GM21717 (cell line): ENCODE data around the gene COL10A1.
A peak's percentile ranks its signal among the peaks of the same experiment; 100 is the strongest.

Source experiments
- ATAC-seq: cut with Tn5 transposase; IDR thresholded peaks from one replicate; pipeline ENCODE4 v1.9.1; 2021; ENCODE audit warnings: mild to moderate bottlenecking, moderate library complexity; ENCODE audit not compliant: unreplicated experiment

COL10A1 gene

GRCh38 chr6:116126032-116126431 is at the start of gene COL10A1:
Gene COL10A1, minus strand, starts transcription at chr6:116126132. Its CDS starts 640 bp downstream, at chr6:116125492.
- no peak for ATAC-seq

DNA sequence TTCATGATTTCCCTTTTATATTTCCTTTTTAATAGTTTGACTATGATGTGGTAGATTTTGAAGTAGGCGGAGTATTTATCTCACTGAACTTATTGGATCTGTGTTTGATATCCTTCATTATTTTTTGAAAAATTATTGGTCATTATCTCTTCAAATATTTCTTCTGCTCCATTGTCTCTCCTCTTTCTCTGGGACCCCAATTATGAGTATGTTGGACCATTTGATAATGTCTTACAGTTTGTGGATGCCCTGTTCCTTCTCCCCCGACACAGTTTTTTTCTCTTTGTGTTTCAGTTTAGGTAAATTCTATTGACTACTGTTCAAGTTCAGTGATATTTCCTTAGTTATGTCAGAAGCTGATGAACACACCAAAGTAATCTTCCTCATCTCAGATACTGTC is 49.4 kb upstream of the COL10A1 start:
- ATAC-seq: no peak

DNA sequence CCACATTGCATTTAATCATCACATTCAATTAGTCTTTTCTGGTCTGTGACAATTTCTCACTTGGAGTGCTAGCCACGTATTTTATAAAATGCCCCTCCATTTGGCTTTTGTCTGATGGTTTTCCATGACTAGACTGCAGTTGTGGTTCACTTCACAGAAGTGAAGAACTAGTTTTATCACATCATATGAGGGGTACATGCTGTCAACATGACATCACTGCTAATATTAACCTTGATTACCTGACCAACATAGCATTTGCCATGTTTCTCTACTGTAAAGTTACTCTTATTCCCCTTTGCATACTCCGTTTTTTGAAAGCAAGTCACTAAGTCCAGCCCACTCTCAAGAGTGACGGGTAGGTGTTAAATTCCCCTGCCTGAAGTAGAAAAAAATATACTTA is 48.0 kb upstream of the COL10A1 start:
- no peak for ATAC-seq

DNA sequence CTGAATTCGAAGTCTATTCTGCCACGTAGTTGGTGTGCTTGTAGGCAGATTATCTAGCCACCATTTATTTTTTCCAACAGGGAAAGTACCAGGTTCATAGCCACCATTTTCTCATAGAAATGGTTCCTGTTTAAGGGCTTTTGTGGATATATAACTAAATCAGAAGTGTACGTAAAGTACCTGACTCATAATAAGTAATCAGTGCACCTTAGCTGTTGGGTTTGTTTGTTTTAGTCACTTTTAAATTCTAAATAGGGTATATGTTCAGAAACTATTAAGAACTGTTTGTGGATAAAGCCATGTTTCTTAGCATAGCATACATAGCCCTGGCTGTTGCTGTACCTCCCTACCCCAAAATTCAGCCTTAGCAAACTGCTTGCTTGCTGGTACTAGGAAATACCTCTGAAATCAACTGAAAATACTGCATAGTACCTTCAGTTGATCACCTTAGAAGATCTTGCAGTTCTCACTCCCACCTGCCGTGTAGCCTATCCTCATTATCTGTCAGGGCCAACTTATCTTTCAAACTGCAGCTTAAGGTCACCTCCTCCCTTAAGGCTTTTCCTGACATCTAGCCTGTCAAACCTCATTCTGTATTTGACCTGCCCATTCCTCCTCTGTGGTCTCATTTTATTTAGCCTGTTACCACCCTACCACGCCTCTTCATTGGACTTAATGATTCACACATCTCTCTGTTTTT is 44.6 kb upstream of the COL10A1 start:
- no peak for ATAC-seq

GRCh38 chr6:116169880-116170279 is 43.9 kb upstream of the COL10A1 start:
- ATAC-seq: no peak

- no peak for ATAC-seq
Measured at GRCh38 chr6:116168148-116168547, 42.2 kb upstream of the COL10A1 start.

GRCh38 chr6:116166369-116166768 is 40.4 kb upstream of the COL10A1 start:
- ATAC-seq: no peak

DNA sequence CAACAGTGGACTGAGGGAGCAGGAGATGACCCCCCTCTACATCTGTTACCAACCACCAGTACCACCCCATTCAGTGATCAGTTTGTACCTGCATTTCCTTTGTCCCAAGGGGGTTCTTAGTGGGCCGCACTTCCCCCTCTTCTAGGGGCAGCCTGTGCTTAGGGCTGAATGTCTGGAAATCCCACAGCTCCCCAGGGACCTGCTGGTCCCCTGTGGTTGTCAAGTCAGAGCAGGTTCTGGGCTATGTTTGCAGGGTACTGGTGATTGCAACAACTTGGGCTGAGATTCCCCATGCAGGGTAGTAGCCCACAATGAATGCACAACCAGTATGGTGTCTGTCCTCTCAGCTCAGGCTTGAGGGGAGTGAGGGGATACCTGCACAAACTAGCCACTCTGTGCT is 39.7 kb upstream of the COL10A1 start:
- ATAC-seq: peak; percentile 65

GRCh38 chr6:116159782-116160524 is 34.0 kb upstream of the COL10A1 start:
- no peak for ATAC-seq

GRCh38 chr6:116158641-116159040 is 32.7 kb upstream of the COL10A1 start:
- no peak for ATAC-seq

DNA sequence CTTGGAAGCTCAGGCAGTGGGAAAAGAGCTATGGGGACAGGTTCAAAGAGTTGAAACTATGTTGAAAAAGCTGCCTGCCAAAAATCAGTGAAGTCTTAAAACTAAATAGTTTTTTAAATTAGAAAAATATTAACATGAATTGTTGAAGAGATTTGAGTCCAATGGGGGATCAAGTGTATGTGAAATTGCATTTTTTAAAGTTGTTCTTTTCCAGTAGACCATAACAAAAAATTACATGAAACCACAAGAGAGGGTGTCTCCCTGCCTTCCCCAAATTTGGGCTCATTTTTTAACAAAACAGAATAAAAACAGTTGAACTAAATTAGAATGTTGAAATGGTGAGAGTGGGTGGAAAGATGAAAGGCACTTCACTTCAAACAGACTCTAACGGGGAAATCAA is 31.5 kb upstream of the COL10A1 start:
- ATAC-seq: no peak

DNA sequence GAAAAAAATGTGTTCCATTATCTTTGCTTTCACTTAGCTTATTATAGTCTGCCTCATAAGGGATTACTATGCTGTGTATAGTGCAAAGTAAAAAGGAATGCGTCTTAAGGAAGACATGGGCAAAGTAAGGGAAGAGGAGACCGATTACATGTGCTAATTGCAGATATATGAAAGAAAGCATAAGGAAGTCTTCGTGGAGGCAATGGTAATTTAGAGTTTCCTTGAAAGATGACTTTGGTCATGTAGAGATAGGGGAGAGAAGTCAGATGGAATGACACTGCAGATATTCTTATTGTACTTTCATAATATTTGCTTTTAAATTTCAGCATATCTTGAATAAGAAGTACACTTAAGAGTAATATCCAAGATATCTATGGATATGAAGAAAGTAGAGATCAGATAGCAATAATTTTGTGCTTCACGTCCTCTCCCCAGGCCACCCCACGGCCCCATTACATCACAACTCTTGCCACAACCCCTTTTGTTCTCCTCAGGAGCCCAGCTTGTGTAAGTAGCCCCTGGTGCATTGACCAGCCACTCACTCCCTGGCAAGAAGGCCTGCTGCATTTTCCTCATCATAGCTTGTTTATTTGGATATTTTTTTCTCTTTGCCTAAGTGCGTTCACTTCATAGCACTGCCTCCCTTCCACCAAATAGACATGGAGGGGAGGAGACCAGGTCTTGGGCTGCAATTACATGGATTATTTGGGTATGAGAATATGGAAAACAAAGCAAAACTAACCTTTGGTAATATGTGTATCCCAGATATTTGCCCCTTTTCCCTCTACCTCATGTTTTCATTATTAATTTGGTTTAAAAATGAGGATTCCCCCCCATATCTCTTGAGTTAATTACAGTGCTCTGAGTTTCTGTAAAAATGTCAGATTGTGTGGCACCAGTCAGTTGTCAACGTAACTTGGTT is 30.7 kb upstream of the COL10A1 start:
- no peak for ATAC-seq

DNA sequence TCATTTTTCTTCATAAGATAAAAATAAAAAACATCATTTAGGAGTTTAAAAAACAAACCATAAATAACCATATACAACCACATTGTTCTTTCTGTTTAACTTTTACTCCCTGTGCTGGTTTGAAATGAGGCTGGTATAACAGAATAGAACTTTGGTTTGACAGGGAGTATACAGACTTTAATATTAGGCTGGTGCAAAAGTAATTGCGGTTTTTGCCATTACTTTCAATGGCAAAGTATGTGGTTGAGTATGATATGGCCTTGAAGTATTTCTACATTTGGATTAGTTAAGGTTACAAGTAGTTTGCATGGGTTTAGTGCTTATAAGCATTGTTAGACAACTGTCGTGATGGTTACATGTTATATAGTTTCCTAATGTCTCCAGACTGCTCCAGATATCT is 29.0 kb upstream of the COL10A1 start:
- no peak for ATAC-seq

DNA sequence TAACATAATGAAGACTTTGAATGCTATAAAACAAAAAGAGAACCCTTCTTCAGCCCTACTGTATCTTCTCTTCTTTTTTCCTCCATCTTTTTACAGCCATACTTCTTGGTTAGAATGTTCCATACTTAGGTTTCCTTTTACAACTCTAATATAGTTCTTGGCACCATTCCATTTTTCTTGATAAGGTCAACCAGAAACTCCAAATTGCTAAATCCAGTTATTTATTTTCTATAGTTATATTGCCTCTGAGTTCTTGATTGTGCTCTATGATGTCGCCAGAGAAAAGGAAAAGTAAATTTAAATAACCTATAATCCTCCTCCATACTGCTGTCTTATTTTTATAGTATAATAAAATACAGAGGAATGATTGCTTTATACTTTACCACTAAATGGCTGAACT is 26.7 kb upstream of the COL10A1 start:
- ATAC-seq: no peak

DNA sequence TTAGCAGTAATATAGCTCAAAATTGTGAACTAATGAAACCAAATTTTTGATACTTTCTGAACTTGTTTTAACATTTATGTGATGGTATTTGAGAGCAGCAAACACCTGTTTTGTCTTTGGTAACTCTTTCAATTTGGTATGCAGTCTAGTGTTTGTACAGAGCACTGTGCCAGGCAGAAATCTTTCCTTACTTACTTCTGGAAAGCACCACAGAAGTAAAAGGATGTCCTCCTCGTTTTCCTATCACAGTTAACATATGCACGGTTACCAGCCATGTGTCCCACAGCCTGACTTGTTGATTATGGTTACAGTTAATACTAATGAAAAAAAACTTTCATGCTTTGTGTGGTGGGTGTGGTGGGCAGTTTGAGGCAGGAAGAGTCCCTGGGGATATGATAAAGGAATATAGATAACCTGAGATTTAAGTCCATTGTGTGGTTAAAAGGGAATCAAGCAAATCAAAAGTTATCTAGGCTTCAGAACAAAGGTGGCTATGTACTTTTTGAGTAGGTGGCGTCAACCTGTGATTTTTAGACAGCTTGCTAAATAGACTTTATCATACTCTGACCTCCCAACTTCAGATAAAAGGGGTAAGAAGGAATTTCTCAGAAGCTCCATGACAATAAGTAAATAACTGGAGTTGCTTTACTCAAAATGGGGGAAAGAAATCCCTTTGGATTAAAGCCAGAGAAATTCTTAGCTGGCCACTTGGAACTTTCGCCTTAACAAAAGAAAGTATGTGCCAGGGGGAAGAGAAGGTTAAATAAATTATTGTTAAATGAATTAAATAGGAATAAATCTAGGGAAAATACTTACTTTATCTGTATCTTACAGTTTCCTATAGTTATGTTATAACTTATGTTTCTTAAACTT is 20.1 kb upstream of the COL10A1 start:
- ATAC-seq: no peak

DNA sequence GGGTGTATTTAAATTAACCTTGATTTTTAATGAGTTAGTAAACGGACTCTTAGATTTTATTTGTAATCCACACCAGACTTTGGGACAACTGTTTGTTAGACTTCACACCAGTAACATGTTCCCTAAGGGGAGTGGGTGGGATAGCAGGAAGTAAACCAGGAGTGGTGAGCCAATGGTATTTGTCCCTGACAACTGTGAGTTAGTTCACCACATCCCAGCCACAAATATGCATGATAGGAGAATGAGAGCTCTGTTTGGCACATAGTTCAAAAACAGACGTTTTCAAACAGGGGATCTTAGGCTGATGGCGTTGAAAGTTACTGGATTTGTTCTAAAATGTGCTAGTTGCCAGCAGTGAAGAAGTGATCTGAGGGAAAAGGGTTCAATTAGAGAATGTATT is 18.7 kb upstream of the COL10A1 start:
- no peak for ATAC-seq

- no peak for ATAC-seq
Measured at GRCh38 chr6:116139917-116140316, 14.0 kb upstream of the COL10A1 start.

- ATAC-seq: no peak
Measured at GRCh38 chr6:116136933-116137340, 11.0 kb upstream of the COL10A1 start.

DNA sequence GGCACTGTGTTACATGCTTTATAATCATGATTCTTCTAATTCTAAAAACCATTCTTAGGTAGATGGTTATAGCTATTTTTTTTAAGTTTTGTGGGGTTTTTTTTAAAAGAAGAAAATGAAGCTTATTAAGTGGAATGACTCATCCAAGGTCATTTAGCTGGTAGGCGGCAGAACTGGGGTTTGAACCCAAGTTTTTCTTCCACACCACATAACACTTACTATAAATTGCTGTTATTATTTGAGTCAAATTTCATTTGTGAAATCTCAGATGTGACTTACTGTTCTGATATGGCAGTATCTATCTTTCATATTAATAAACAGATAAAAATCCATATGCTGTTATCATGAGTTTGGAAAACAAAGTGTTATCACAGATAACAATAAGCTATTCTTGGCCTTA is 10.4 kb upstream of the COL10A1 start:
- no peak for ATAC-seq

- ATAC-seq: no peak
Measured at GRCh38 chr6:116133453-116133852, 7.5 kb upstream of the COL10A1 start.
